PFSK-1 (cell line): ENCODE results near the gene ZRANB1.

ENCODE experiments used
- POLR2AphosphoS5 ChIP-seq: IDR thresholded peaks from 2 replicates; pipeline ENCODE4 v1.6.1; 2012; ENCODE audit warnings: low read depth, mild to moderate bottlenecking, control low read depth, low read length, moderate library complexity
- REST ChIP-seq, 2 experiments: IDR thresholded peaks; 2 replicates each; pipeline versions ENCODE4 v1.6.1 to v1.8.0; 2011 to 2012; ENCODE audit warnings: low read depth in 2 of 2, low read length in 2 of 2, control low read depth in 1 of 2, inconsistent platforms in 1 of 2, mild to moderate bottlenecking in 1 of 2, moderate library complexity in 1 of 2; ENCODE audit not compliant: insufficient read depth in 1 of 2
- TAF1 ChIP-seq: IDR thresholded peaks from 2 replicates; pipeline ENCODE4 v1.6.1; 2012; ENCODE audit warnings: low read length, control low read depth, borderline replicate concordance; ENCODE audit not compliant: insufficient read depth

- TF ChIP-seq TAF1 (no peak), REST (IDR thresholded peaks at IDR 0.05; ENCODE audit: insufficient read depth in 1 of 2, low read depth in 2 of 2, low read length in 2 of 2) (no peak), POLR2AphosphoS5 (no peak)
Observed at GRCh38 chr10:124990671-124991625, 49.0 kb downstream of the ZRANB1 start.
